ENCODE results near the gene MAP1LC3A. TPM values are rescaled to one million over a fixed set of nuclear protein-coding genes. Genes with fewer than 3 reads are reported as not detected.
"Not testable (repeated sequence)": the region's sequence is repeated elsewhere in the genome, so short reads cannot be mapped to it uniquely, and the experiment has no call there.

The MAP1LC3A gene
- total and polyA plus RNA-seq, 8 donors: 11.7 to 98.4 (median 50.4) TPM

- TF ChIP-seq EP300 (IDR thresholded peaks at IDR 0.05) (no peak), POLR2AphosphoS5 (IDR thresholded peaks at IDR 0.05) (no peak), POLR2A (IDR thresholded peaks at IDR 0.05) (no peak)
- TF ChIP-seq, protein P1, sequence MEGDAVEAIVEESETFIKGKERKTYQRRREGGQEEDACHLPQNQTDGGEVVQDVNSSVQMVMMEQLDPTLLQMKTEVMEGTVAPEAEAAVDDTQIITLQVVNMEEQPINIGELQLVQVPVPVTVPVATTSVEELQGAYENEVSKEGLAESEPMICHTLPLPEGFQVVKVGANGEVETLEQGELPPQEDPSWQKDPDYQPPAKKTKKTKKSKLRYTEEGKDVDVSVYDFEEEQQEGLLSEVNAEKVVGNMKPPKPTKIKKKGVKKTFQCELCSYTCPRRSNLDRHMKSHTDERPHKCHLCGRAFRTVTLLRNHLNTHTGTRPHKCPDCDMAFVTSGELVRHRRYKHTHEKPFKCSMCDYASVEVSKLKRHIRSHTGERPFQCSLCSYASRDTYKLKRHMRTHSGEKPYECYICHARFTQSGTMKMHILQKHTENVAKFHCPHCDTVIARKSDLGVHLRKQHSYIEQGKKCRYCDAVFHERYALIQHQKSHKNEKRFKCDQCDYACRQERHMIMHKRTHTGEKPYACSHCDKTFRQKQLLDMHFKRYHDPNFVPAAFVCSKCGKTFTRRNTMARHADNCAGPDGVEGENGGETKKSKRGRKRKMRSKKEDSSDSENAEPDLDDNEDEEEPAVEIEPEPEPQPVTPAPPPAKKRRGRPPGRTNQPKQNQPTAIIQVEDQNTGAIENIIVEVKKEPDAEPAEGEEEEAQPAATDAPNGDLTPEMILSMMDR (IDR thresholded peaks at IDR 0.05): no peak
- no peaks in the 10 kb centered on the region for H3K9me3 ChIP-seq
- DNase-seq: peak; percentile 73 to 90
- intact Hi-C loops (cut with DNase I; ENCODE audit: low total_unique reads): no loop called here
- WGBS, 5 donors: 1 to 3% (median 2%) methylated on average over 27 to 36 of the region's 36 CpGs
- H3K36me3 ChIP-seq: peaks cover 0 to 29% (median 28%) of the 10 kb centered on the region in 4 donors
- peak overlapping the region; percentile 71 to 79 (median 76) for H3K4me3 ChIP-seq
- H3K4me1 ChIP-seq: peaks cover 13 to 55% (median 38%) of the 10 kb centered on the region in 4 donors
- no peaks in the 10 kb centered on the region for H3K27me3 ChIP-seq
- peak overlapping the region; percentile 88 to 96 (median 95) for H3K27ac ChIP-seq
Measured at GRCh38 chr20:34515484-34516246, 42.9 kb upstream of the MAP1LC3A start.

- intact Hi-C loops (cut with DNase I; ENCODE audit: low total_unique reads): no loop called here
- H3K4me3 ChIP-seq: peak within 1 kb of the TSS; percentile 71 to 79 (median 76)
- peak; percentile 98 for DNase-seq
- H3K4me1 ChIP-seq: peaks cover 13 to 63% (median 42%) of the 10 kb centered on the region in 4 donors
- H3K36me3 ChIP-seq: peaks cover 0 to 33% (median 24%) of the 10 kb centered on the region in 4 donors
- peak in 2 of 4 donors; percentile 52 to 64 for TF ChIP-seq POLR2A (IDR thresholded peaks at IDR 0.05)
- TF ChIP-seq EP300 (IDR thresholded peaks at IDR 0.05): no peak
- TF ChIP-seq POLR2AphosphoS5 (IDR thresholded peaks at IDR 0.05): peak; percentile 60 to 95 (median 94)
- TF ChIP-seq, protein P1 (IDR thresholded peaks at IDR 0.05): no peak
- no peaks in the 10 kb centered on the region for H3K9me3 ChIP-seq
- H3K27me3 ChIP-seq: no peaks in the 10 kb centered on the region
- H3K27ac ChIP-seq: peak within 1 kb of the TSS; percentile 88 to 96 (median 95)
- 0 to 1% (median 0%) methylated on average over 27 to 59 of the region's 59 CpGs for WGBS, 5 donors
Measured at GRCh38 chr20:34516247-34517113, 42.0 kb upstream of the MAP1LC3A start, which contains the start of gene DYNLRB1. DYNLRB1 (plus strand) TSS chr20:34516422; CDS start chr20:34516459, 37 bp downstream.

DNA sequence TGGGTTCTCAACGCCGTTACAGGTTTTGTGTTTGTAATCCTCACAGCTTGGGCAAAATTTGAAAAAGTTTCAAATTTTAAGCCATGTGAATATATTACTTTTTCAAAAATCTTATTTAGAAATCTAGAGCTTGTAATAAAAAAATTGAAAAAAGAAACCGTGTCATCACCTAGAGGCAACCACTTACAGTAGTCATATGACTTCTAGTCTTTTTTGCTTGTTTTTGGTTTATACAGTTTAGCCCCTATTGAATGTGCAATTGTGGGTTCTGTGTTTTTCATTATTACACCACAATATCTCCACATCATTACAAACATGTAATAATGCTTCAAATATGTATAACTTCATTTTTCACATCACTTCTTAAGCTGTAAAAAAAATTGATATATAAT lies 41.4 kb upstream of the MAP1LC3A start:
- DNase-seq: no peak
- H3K27me3 ChIP-seq: no peaks in the 10 kb centered on the region
- H3K27ac ChIP-seq: peak overlapping the region in 4 of 5 donors; percentile 95 to 96 (median 95)
- 0 to 1% (median 1%) methylated on average over 3 of the region's 3 CpGs for WGBS, 5 donors
- H3K4me3 ChIP-seq: peak overlapping the region; percentile 71 to 79 (median 76)
- H3K4me1 ChIP-seq: peaks cover 15 to 70% (median 45%) of the 10 kb centered on the region in 4 donors
- intact Hi-C loops (cut with DNase I; ENCODE audit: low total_unique reads): no loop called here
- H3K9me3 ChIP-seq: no peaks in the 10 kb centered on the region
- TF ChIP-seq POLR2A (IDR thresholded peaks at IDR 0.05) (no peak), EP300 (IDR thresholded peaks at IDR 0.05) (no peak), POLR2AphosphoS5 (IDR thresholded peaks at IDR 0.05) (no peak)
- TF ChIP-seq, protein P1 (IDR thresholded peaks at IDR 0.05): no peak
- peaks cover 0 to 31% (median 22%) of the 10 kb centered on the region in 4 donors for H3K36me3 ChIP-seq

DNA sequence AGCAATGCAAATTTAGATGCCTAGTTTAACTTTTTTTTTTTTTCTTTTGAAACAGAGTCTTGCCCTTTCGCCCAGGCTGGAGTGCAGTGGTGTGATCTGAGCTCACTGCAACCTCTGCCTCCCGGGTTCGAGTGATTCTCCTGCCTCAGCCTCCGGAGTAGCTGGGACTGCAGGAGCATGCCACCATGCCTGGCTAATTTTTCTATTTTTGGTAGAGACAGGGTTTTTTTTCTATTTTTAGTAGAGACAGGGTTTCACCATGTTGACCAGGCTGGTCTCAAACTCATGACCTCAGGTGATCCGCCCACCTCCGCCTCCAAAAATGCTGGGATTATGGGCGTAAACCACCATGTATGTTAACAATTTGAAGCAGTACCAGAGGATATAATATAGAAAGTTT lies 39.7 kb upstream of the MAP1LC3A start:
- H3K27ac ChIP-seq; DNase-seq; H3K27me3 ChIP-seq; intact Hi-C loops (cut with DNase I; ENCODE audit: low total_unique reads); H3K4me3 ChIP-seq; H3K9me3 ChIP-seq: not testable (repeated sequence)
- WGBS, 5 donors: 91 to 95% (median 93%) methylated on average over 7 of the region's 7 CpGs
- Histone ChIP-seq H3K36me3 (peaks cover 0 to 34% (median 19%) of the 10 kb centered on the region in 4 donors), H3K4me1 (peaks cover 30 to 87% (median 61%) of the 10 kb centered on the region in 4 donors)

- H3K9me3 ChIP-seq; DNase-seq; H3K4me3 ChIP-seq; intact Hi-C loops (cut with DNase I; ENCODE audit: low total_unique reads); H3K27ac ChIP-seq; H3K27me3 ChIP-seq: not testable (repeated sequence)
- WGBS, 5 donors: 83 to 90% (median 87%) methylated on average over 10 of the region's 10 CpGs
- peaks cover 34 to 90% (median 65%) of the 10 kb centered on the region in 4 donors for H3K4me1 ChIP-seq
- peaks cover 0 to 34% (median 21%) of the 10 kb centered on the region in 4 donors for H3K36me3 ChIP-seq
Measured at GRCh38 chr20:34519841-34520240, 38.7 kb upstream of the MAP1LC3A start.

Data from stomach (tissue), 9 donors.